Measurements from ENCODE around the gene ST3GAL4.
"Not testable (repeated sequence)": the region's sequence is repeated elsewhere in the genome, so short reads cannot be mapped to it uniquely, and the experiment has no call there.

The ST3GAL4 gene

DNA sequence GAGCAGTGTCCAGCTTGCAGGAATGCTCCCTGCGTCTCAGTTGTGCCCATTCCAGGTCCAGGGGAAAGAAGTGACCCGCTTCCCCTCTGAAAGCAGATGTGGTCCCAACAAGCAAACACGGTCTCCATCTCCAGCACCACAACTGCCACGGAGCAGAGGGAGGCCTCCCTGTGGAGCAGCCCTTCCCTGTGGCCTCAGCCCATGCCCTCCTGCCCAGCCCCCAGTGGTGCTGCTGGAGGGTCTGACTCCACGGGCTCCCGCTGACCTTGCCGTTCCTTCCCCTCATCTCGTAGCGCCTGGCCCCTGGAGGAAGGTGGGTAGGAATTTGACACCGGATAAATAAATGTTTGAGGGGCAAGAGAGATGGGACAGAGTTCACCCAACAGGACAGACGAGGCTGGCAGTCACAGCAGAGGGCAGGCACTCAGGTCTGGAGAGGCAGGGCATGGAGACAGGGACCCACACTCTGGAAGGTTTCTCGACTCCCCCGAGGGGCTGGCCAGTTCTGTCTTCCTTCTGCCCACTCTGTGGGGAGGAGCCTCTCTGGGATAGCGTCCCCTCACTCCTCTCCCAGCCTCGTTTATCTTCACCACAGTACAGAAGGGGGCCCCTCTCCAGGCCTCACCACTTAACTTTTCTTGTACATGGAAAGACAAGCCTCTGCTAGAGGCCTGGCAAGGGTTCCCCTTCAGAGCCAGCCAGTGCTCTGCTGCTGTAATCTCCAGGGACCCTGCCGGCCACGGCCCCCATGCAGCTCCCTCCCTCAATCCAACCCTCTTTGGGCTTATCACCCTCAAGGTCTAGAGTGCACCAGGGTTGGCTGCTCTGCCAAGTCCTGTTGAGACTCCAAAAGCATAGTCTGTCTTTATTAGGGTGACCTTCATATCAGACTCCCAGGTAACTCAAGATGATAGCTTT, 7.5 kb upstream of the ST3GAL4 start:
- ATAC-seq = no peak

DNA sequence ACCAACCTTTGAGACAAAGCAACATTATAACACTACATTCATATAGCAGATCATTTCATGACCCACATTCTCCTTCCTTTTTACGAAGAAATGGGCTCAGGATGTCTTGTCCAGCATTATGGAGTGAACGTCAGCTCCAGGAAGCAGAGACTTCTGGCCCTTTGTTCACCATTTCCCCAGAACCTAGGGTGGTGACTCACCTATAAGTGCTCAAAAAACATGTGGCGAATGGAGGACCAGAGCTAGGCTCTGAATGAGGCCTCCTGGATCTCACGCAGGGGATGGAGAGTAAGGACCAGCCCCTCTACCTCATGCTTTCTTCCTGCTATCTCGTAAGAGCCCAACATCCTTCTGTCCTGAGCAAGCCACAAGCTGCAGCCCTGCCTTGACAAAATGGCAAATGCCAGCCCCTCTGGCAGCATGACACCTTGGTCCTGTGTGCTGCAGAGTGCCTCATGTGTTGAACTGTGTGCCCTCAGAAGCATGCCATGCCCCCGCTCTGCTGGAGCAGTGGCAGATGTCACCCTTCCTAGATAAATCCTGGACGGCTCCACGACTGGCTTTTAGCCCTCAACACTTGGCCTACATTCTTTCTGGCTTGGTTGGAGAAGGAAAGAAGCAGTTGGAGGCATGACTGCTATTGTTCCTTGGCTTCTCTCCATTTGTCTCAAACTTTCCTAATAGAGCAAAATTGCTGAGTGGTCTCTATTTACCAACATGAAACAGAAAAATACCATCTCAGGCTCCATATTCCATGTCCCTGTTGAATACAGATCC, 6.5 kb upstream of the ST3GAL4 start:
- ATAC-seq = no peak

DNA sequence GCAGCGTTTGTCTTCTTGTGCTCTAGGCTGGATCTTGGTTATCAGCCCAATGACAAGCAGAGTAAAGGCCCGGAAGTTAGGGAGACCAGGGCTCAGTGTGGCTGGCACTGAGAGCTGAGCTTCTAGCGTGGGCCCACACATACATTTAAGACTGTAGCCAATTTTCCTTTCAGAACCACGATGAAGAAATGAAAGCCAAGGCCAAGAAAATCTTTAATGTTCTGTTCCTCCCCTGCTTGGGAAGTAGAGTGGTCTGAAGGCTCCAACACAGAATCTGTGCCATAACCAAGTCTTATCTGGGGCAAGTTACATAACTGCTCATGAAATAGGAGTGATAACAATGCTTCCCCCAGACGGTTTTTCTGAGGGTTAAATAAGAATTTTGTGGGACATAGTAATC, 4.7 kb upstream of the ST3GAL4 start:
- ATAC-seq = no peak

DNA sequence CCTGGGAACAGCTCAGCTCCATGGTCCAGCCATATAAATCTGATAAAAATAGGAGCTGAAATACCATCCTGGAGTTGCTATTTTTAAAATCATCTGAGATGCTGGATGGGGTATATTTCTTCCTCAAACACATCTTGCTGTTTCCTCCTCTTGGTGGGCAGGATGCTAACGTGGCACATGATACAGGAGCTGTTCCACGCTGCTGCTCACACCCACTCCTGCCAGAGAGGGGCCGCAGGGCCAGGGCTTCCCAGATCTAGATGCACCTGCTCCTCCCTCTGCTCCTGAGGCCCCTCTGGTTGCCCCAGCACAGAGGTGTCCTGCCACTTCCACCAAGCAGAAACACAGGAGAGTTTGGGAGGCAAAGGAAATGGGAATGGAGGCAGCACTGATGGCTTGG, 3.3 kb upstream of the ST3GAL4 start:
- no peak for ATAC-seq

DNA sequence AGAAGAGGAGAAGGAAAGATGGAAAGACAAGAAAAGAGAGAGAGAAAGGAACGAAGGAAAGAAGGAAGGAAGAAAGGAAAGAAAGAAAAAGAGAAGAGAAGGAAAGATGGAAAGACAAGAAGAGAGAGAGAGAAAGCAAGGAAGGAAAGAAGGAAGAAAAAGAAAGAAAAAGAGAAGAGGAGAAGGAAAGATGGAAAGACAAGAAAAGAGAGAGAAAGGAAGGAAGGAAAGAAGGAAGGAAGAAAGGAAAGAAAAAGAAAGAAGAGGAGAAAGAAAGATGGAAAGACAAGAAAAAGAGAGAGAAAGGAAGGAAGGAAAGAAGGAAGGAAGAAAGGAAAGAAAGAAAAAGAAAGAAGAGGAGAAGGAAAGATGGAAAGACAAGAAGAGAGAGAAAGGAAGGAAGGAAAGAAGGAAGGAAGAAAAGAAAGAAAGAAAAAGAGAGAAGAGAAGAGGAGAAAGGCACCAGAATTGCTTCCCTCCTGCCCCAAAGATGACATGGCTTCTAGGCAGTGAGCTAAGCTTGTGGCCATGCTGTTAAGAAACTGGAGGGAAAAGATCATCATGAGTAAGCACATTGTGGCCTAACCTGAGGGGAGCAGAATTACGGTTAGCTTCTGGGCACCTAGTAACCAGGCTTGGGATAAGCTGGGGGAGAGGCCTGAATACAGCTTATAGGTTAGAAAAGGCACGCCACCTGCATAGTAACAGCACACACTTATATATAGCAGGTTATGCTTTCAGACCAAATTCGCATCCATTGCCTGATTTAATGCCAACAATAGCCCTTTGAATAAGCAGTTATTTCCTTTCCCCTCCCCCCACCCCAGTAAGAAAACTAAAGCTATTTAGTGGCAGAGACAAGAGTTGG, 2.3 kb upstream of the ST3GAL4 start:
- ATAC-seq = peak; percentile 61 to 73

DNA sequence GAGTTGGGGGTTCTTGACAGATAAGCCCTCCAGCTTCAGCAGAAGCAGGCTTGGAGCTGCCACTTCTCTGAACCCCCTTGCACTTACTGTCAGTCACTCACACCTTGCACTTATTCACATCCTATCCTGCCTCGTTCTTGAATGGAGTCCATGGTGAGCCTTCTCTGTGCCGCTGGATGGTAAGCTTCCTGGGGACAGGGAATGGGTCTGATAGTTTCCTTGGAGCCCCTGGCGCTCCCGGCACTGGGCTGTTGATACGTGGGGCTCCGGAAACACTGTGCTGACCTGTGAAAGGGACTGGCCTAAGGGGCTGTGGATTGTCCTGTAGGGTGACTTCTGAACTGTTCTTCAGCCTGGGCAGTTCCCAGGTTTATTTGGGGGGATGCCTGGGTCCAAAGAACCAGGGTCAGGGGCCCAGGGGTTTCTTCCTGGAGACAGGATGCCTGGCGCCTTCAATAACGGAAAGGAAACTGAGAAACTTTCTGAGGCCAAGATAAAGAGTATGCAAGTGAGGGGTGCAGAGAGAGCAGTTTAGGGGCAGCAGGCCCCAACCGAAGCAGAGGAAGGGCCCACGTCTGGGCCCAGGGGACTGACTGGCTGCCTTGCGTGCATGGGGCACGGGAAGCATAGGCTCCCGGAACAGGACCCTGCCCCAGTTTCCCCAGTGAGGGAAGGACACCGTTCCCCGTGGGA, 709 bp upstream of the ST3GAL4 start:
- peak; percentile 9 to 15 for ATAC-seq

DNA sequence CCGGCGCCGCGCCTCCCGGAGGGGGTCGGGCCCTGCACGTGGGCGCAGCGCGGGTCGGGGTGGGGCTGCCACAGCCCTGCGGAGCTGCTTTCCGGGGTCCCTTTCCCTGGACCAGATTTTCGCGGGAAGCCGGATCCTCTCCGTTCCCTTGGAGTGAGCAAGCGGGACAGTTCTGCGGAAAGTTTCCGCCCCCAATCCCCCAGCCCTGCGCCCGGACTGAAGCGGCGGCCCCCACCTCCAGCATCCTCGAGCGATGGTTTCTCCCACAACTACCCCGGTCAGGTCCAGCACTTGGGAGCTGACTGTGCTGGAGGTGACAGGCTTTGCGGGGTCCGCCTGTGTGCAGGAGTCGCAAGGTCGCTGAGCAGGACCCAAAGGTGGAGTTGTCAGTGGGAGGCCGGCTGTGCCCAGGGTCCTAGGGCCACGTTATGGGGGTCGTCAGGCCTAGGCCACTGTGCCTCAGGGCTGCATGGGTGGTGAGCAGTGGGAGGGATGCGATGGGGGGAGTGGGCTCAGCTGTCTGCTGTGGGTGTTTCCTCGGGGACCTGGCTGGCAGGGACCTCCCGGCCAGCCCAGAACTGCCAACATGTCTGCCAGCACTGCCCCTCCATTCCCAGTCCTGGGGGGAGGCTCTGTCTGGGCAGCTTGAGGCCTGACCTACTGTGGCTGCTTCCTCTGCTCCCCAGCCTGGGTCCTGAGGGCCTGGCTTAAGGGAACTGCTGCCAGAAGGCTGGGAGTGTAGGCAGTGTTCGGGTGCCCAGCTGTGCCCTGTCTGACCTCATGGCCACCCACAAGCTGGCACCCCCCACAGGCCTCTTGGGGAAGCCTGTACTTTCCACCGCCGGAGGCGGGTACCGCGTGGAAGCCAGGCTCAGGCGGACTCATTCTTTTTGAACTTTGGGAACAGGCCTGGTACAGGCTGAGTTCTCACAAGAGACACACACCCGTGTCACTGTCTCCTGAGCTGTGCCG, 726 bp downstream of the ST3GAL4 start:
- peak in 1 of 2 donors; percentile 9 for ATAC-seq

DNA sequence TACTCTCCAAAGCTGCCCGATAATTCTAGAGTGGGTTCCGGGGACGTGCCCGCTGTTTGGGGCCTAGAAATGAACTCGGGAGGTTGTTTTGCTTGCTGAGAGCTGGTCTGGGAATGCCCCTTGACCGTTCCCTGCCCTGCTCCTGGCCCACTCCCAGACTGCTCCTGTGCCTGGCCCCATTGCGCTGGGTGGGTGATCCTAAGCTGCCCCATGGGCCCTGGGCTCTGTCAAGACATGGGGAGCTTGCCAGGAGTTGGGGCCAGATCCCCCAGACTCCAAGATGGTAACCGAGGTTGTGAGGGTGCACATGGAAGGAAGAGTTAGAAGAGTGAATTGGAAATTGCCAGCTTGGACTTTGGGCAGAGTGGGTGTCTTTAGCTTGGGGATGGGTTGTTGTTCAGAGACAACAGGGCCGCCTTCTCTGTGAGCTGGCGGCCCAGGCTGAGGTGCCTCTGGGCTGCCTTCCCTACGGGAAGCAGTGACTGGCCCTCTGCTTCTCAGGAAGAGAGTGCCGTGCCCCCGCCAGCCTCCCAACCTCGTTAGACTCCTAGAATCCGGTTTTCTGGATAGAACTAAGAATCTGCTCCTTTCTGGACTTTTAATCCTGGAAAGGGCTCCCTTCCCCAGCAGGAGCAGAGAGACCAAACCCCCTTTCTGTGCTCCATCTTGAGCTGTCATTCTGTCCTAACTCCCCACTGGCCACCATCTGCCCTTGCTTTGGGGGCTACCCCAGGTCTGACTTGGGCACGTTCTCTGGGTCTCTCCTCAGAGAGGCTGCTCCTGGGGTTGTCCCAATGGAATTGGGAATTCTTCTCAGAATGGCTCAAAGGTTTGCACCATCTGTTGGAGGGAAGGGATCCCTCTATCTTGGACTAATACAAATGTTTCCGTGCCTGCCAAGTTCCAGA, 1.8 kb downstream of the ST3GAL4 start:
- ATAC-seq = no peak

DNA sequence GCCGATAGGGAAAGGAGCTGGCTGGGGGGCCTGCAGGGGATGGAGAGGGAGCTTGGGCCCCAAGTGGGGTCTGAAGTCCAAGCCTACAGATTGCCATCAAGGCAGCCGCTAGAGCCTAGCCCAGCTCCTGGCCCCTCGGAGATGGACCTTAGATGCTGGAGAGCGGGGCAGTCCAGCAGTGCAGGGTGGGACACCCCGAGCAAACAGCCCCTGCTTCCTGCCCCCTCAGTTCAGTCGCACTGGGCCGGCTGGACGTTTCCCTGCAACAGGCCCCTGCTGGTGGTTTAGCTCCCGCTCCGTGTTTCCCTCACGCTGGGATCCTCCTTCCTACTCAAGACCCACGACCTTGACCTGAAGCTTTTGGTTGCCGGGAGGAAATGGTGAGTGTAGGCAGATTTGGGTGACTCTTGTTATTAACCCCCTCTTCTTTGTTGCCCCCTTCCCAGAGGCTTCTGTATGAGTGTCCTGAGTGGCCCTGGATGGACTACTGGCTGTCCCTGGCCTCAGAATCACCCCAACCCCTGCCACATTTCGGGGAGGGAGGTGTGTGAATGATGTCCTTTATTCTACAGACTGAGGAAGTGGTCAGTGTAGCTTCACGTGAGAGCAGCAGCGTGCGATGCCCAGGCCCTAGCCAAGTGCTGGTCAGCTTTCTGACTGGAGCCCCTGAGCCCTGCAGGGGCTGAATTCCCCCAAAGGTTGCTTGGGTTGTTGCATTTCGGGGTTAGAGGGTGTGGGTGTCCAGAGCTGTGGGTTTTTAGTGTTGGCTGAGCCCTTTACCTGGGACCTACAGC, 2.7 kb downstream of the ST3GAL4 start:
- no peak for ATAC-seq

DNA sequence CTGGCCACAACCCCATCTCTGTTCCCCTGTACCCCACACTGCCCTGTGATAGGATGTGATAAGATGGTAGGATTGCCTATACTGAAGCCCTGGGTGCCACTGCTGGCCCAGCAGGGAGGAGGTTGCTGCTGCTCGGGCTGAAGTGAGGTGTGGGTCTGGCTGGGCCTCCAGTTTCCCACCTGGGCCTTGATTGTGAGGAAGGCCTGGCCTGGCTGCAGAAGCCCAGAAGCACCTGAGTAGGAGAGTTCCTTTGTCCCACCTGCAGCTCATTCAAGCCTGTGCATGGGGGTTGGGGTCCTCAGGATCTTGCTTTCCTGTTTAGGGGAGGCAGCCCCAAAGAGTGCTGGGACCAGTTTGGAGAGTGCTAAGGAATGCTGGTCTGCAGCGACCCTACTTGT, 3.3 kb downstream of the ST3GAL4 start:
- ATAC-seq = no peak

DNA sequence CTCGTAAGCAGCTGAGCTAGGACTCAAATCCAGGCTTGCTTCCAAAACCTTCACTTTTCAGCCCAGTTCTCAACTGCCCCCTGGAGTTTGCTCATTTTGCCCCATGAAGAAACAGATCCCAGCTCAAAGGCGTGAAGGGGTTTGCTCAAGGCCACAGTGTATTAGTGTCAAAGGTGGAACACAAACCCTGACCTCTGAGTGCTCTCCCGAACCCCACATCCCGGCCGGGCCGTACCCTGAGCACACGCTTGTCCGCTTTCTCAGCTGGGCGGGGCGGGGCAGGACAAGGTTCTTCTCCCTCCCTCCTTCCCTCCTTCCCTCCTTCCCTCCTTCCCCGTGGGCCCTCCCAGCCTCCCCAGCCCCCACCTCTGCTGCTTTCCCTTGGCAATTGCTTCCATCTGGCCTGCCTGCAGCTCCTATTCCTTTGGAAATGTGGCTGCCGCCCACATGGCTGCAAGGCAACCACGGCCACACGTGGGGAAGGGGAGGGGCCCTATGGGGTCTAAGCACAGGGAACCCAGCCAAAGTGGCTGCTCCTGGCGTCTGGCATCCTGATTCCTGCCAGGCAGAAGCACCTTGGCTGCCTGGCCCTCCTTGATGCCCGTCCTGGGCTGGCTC, 4.1 kb downstream of the ST3GAL4 start:
- no peak for ATAC-seq

DNA sequence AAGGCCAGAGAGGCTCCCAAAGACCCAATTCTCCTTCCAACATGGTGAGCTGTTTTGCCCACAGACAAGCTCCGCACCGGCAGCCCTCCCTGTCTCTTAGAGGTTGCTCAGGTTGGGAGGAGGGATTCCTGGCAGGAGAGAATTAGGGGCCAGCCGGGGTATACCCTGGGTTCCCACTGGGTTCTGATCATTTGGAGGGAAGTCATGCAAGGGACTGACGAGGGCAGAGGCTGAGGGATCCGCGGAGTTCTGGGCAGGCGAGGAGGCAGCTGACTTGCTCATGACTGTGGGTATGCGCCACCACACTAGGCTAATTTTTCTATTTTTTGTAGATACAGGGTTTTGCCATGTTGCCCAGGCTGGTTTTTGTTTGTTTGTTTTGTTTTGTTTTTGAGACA, 4.6 kb downstream of the ST3GAL4 start:
- ATAC-seq = no peak

DNA sequence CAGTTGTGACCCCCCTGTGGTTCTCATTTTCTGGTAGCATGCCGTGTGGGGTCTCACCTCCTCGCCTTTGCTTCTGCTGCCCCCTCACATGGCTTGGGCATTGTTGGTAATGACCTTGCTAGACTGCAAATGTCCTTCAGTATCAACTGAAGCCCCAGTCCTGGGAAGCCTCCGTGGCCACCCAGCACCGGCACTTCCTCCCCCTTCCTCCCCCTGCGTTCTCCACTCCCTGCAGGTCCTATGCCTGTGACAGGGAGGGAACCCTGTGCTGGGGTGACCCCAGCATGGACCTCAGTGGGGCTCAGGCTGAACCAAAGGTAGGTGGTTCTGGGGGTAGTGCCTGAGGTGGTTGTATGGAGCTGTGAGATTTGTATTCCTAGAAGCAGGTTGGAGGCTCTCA, 5.9 kb downstream of the ST3GAL4 start:
- ATAC-seq = no peak

DNA sequence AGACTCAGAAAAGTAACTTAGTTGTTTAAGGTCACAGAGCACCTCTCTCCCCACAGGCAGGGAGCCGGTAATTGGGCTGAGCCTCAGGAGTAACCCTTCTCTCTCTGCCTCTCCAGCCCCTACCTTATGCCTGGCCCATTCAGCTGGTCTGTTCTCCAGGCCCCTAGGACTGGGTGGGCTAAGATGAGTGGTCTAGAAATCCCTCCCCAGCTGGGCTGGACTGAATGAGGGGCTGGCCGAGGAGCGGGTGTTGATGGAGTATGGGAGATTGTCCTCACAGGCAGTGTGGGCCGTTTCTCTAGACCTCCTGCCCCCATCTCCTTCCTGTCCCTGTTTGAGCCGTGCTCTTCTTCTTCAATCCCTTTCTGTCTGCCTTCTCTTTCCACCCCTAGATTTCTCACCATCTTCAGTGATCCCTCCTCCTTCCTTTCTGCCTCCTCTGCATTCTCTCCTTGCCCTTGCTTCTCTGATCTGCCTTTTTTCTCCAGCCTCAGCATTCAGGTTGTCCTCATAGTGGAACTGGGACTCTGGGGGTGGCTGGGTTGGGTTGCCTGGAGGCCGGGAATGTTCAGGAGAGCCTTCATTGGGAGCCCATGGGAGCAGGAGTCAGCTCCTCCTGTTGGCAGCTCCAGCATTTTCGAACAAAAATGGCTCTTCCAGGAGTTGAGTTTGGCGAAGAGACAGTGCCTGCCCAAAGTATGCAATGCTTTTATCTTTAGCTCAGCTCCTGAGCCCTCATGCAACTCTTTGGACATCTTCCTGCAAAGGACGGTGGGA, 7.6 kb downstream of the ST3GAL4 start:
- no peak for ATAC-seq

DNA sequence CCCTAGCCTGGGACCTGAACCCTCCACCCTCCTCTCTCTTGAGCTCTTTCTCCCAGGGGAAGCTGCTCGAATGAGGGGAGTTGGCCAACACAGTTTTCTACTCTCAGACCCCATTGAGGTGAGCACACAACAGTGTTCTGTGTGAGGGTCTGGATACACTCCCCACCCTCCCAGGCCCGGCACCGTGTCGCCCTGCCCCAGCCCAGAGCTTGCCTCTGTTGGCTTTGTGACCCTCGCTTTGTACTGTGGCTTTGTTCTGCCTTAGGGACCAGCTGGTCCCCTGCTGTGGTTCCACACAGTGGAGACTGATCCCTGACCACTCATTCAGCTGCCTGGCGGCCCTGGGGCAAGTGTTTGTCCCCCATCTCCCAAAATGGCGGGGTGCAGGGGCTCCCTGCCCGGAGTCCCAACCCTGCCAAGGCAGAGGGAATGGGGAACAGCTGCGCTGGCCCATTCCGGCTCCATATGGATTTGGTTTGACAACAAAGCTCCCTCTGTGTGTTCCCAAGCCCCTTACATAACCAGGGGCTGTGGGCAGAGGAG, 8.3 kb downstream of the ST3GAL4 start:
- no peak for ATAC-seq

DNA sequence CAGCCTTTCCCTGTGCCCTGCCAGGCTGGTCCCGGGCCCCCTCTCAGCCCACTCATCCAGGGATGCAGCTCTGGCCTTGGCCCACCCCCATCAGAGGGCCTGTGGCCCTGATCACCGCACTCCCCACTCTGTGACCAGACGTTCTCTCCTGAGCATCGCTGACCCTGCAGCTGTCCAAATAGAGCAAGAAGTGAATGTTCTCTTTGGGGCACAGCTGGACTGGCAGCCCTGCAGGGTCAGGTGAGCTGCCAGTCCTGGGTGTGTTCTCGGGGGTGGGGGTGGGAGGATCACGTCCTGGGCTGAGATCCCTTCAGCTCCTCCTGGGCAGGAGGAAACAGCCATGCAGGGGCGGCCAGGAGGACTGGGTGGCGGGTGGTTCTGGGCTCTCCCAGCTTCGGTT, 9.2 kb downstream of the ST3GAL4 start:
- ATAC-seq = not testable (repeated sequence)

DNA sequence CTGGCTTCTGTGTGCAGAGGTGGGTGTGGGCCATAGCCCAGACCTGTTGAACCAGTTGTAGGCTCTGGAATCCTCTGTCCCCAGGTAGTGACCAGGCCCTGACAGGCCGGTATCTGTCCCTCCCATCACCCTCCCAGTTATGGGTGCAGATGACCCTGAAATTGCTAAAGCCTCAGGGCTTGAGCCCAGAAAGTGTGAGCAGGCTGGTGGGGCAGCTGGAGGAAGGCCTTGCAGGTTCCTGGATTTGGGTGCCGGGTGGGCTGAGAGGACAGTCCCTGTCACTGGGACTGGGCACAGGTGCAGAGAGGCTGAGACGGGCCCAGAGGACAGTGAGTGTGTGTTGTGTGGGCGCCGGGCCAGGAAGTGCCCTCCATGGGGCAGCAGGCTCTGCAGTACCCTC, 10.0 kb downstream of the ST3GAL4 start:
- not testable (repeated sequence) for ATAC-seq
